ENCODE measurements around the gene SBNO2. TPM values are rescaled to one million over a fixed set of nuclear protein-coding genes. Genes with fewer than 3 reads are reported as not detected.

SBNO2 gene
- total RNA-seq, 1 experiment from 2014 or later, result 97.8 TPM

- DNase-seq, result peak; percentile 48
- Mint-ChIP-seq H3K27me3 (ENCODE audit: unreplicated experiment) (no peaks in the 10 kb centered on the region), H3K4me1 (ENCODE audit: low read depth, unreplicated experiment) (peaks cover 37% of the 10 kb centered on the region), H3K4me3 (ENCODE audit: low read depth, unreplicated experiment) (peak overlapping the region; percentile 85), H3K9me3 (ENCODE audit: low read depth, unreplicated experiment) (no peaks in the 10 kb centered on the region), H3K36me3 (ENCODE audit: insufficient read depth, unreplicated experiment) (peaks cover 63% of the 10 kb centered on the region), H3K27ac (ENCODE audit: unreplicated experiment) (peak overlapping the region; percentile 85)
- intact Hi-C loops (cut with micrococcal nuclease; ENCODE audit: unreplicated experiment), result no loop called here
- no peak for TF ChIP-seq CTCF (IDR thresholded peaks at IDR 0.05; ENCODE audit: unreplicated experiment)
- no TSS peak for BruUV-seq (replicated peaks)
- CTCF ChIA-PET, result interaction anchor here (0.7 kb wide), 2 partner anchors 113 to 161 kb away, joined by 3 to 6 read pairs; no protein-coding TSS in a partner anchor
Measured at GRCh38 chr19:1172353-1173158, 1.5 kb downstream of the SBNO2 start.

- peaks cover 30% of the 10 kb centered on the region for H3K4me1 Mint-ChIP-seq (ENCODE audit: low read depth, unreplicated experiment)
- no peak for DNase-seq
- TSS peak; percentile 88 for BruUV-seq (replicated peaks)
- H3K27me3 Mint-ChIP-seq (ENCODE audit: unreplicated experiment), result no peaks in the 10 kb centered on the region
- CTCF ChIA-PET, result no interaction called here
- TF ChIP-seq CTCF (IDR thresholded peaks at IDR 0.05; ENCODE audit: unreplicated experiment), result no peak
- intact Hi-C loops (cut with micrococcal nuclease; ENCODE audit: unreplicated experiment), result no loop called here
- peak overlapping the region; percentile 84 for H3K27ac Mint-ChIP-seq (ENCODE audit: unreplicated experiment)
- H3K4me3 Mint-ChIP-seq (ENCODE audit: low read depth, unreplicated experiment), result peak overlapping the region; percentile 85
- no peaks in the 10 kb centered on the region for H3K9me3 Mint-ChIP-seq (ENCODE audit: low read depth, unreplicated experiment)
- peaks cover 63% of the 10 kb centered on the region for H3K36me3 Mint-ChIP-seq (ENCODE audit: insufficient read depth, unreplicated experiment)
Measured at GRCh38 chr19:1171755-1172352, 2.2 kb downstream of the SBNO2 start.

GRCh38 chr19:1170938-1171754 lies 2.9 kb downstream of the SBNO2 start:
- Mint-ChIP-seq H3K4me1 (ENCODE audit: low read depth, unreplicated experiment) (peaks cover 30% of the 10 kb centered on the region), H3K36me3 (ENCODE audit: insufficient read depth, unreplicated experiment) (peaks cover 70% of the 10 kb centered on the region), H3K27me3 (ENCODE audit: unreplicated experiment) (no peaks in the 10 kb centered on the region), H3K9me3 (ENCODE audit: low read depth, unreplicated experiment) (no peaks in the 10 kb centered on the region), H3K27ac (ENCODE audit: unreplicated experiment) (peak overlapping the region; percentile 85), H3K4me3 (ENCODE audit: low read depth, unreplicated experiment) (peak overlapping the region; percentile 85)
- intact Hi-C loops (cut with micrococcal nuclease; ENCODE audit: unreplicated experiment), result no loop called here
- CTCF ChIA-PET, result interaction anchor here (0.6 kb wide), 1 partner anchor 23 kb away, joined by 3 read pairs; no protein-coding TSS in a partner anchor
- TF ChIP-seq CTCF (IDR thresholded peaks at IDR 0.05; ENCODE audit: unreplicated experiment), result no peak
- BruUV-seq (replicated peaks), result no TSS peak
- DNase-seq, result peak; percentile 69
